DND-41 (cell line): ENCODE results near the gene HSD17B7.
"Not testable (repeated sequence)": the region's sequence is repeated elsewhere in the genome, so short reads cannot be mapped to it uniquely, and the experiment has no call there.

Experiments used
- EZH2 ChIP-seq: IDR thresholded peaks from 3 replicates; pipeline ENCODE4 v1.6.1; 2012; ENCODE audit warnings: borderline replicate concordance, low read depth, mild to moderate bottlenecking, moderate library complexity, low read length, inconsistent platforms; ENCODE audit not compliant: severe bottlenecking
- TF ChIP-seq, protein P1 (sequence below): IDR thresholded peaks from 2 replicates; pipeline ENCODE4 v1.5.1; 2012; ENCODE audit warnings: borderline replicate concordance, low read length, moderate library complexity, mild to moderate bottlenecking; ENCODE audit not compliant: poor library complexity, severe bottlenecking; ENCODE audit errors: extremely low read depth

DNA sequence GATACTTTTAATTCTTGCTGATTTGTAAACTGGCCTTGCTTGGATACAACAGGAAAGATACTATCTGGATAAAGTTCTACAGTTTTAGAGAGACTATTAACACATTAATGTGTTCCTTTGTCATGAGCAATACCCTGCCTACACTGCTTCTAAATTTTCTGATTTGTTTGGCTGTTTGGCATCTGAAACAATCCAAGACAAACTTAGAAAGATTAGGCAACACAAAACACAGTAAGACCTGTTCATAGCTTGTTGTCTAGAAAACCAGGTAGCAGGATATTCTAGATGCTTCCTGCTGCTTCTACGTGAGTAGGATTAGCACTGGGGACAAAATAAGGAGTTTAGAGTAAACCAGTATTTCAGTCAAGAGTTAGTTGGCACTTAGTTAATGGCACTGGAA, 5.6 kb upstream of the HSD17B7 start:
- TF ChIP-seq, protein P1, sequence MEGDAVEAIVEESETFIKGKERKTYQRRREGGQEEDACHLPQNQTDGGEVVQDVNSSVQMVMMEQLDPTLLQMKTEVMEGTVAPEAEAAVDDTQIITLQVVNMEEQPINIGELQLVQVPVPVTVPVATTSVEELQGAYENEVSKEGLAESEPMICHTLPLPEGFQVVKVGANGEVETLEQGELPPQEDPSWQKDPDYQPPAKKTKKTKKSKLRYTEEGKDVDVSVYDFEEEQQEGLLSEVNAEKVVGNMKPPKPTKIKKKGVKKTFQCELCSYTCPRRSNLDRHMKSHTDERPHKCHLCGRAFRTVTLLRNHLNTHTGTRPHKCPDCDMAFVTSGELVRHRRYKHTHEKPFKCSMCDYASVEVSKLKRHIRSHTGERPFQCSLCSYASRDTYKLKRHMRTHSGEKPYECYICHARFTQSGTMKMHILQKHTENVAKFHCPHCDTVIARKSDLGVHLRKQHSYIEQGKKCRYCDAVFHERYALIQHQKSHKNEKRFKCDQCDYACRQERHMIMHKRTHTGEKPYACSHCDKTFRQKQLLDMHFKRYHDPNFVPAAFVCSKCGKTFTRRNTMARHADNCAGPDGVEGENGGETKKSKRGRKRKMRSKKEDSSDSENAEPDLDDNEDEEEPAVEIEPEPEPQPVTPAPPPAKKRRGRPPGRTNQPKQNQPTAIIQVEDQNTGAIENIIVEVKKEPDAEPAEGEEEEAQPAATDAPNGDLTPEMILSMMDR = not testable (repeated sequence)
- TF ChIP-seq EZH2 = not testable (repeated sequence)
